ES-I3 (cell line): ENCODE measurements around the gene PLA2G4C.

Source experiments
- H3K36me3 ChIP-seq: 2 replicates; pipeline ENCODE4 v1.6.1; 2013; ENCODE audit warnings: mild to moderate bottlenecking, low read length, control low read depth, moderate library complexity; ENCODE audit not compliant: insufficient read depth
- H3K4me1 ChIP-seq: 2 replicates; pipeline ENCODE4 v1.6.1; 2013; ENCODE audit warnings: mild to moderate bottlenecking, control low read depth, low read length; ENCODE audit not compliant: insufficient read depth
- H3K9ac ChIP-seq: 2 replicates; pipeline ENCODE4 v1.6.1; 2013; ENCODE audit warnings: low read depth, mild to moderate bottlenecking, low read length, moderate library complexity
- H3K9me3 ChIP-seq: 2 replicates; pipeline ENCODE4 v1.6.1; 2013; ENCODE audit warnings: mild to moderate bottlenecking, low read length, moderate library complexity; ENCODE audit not compliant: control insufficient read depth, insufficient read depth

Gene PLA2G4C

GRCh38 chr19:48053856-48054255 lies 56.8 kb downstream of the PLA2G4C start:
- H3K9ac ChIP-seq = no peak overlapping the region
- H3K9me3 ChIP-seq = 0 out of 2 replicates have a peak, but pooled peaks cover 3% of the 10 kb centered on the region
- no peaks in the 10 kb centered on the region for H3K4me1 ChIP-seq
- H3K36me3 ChIP-seq = no peaks in the 10 kb centered on the region

- no peaks in the 10 kb centered on the region for H3K4me1 ChIP-seq
- 0 out of 2 replicates have a peak, but pooled peaks cover 3% of the 10 kb centered on the region for H3K9me3 ChIP-seq
- no peak overlapping the region for H3K9ac ChIP-seq
- H3K36me3 ChIP-seq = no peaks in the 10 kb centered on the region
Measured at GRCh38 chr19:48053076-48053475, 57.5 kb downstream of the PLA2G4C start.

- Histone ChIP-seq H3K36me3 (no peaks in the 10 kb centered on the region), H3K4me1 (no peaks in the 10 kb centered on the region), H3K9ac (no peak overlapping the region), H3K9me3 (0 out of 2 replicates have a peak, but pooled peaks cover 3% of the 10 kb centered on the region)
Measured at GRCh38 chr19:48051335-48052033, 59.1 kb downstream of the PLA2G4C start.

GRCh38 chr19:48044561-48044960 lies 66.1 kb downstream of the PLA2G4C start:
- no peaks in the 10 kb centered on the region for H3K9me3 ChIP-seq
- no peak overlapping the region for H3K9ac ChIP-seq
- H3K36me3 ChIP-seq = no peaks in the 10 kb centered on the region
- no peaks in the 10 kb centered on the region for H3K4me1 ChIP-seq

- H3K4me1 ChIP-seq = no peaks in the 10 kb centered on the region
- no peaks in the 10 kb centered on the region for H3K36me3 ChIP-seq
- no peaks in the 10 kb centered on the region for H3K9me3 ChIP-seq
- no peak within 1 kb of the TSS for H3K9ac ChIP-seq
Measured at GRCh38 chr19:48043675-48044258, 66.8 kb downstream of the PLA2G4C start, which contains the start of gene CABP5. TSS of gene CABP5 (minus strand) at chr19:48044079. CDS start at chr19:48043922, 157 bp downstream.

GRCh38 chr19:48041877-48042580 lies 68.6 kb downstream of the PLA2G4C start:
- Histone ChIP-seq H3K4me1 (no peaks in the 10 kb centered on the region), H3K9ac (no peak overlapping the region), H3K9me3 (no peaks in the 10 kb centered on the region; the same call in 1 of the 2 replicates), H3K36me3 (no peaks in the 10 kb centered on the region)

GRCh38 chr19:48036765-48037164 lies 73.9 kb downstream of the PLA2G4C start:
- no peaks in the 10 kb centered on the region for H3K36me3 ChIP-seq
- H3K4me1 ChIP-seq = no peaks in the 10 kb centered on the region
- no peaks in the 10 kb centered on the region; the same call in 1 of the 2 replicates for H3K9me3 ChIP-seq
- no peak overlapping the region for H3K9ac ChIP-seq

GRCh38 chr19:48033604-48034003 lies 77.0 kb downstream of the PLA2G4C start:
- Histone ChIP-seq H3K9me3 (no peaks in the 10 kb centered on the region; the same call in 1 of the 2 replicates), H3K9ac (no peak overlapping the region), H3K36me3 (no peaks in the 10 kb centered on the region), H3K4me1 (no peaks in the 10 kb centered on the region)

GRCh38 chr19:48030073-48030472 lies 80.5 kb downstream of the PLA2G4C start:
- H3K4me1 ChIP-seq = no peaks in the 10 kb centered on the region
- H3K9me3 ChIP-seq = no peaks in the 10 kb centered on the region
- H3K9ac ChIP-seq = no peak overlapping the region
- no peaks in the 10 kb centered on the region for H3K36me3 ChIP-seq

GRCh38 chr19:48029431-48029830 lies 81.2 kb downstream of the PLA2G4C start:
- Histone ChIP-seq H3K9ac (no peak overlapping the region), H3K36me3 (no peaks in the 10 kb centered on the region), H3K4me1 (no peaks in the 10 kb centered on the region), H3K9me3 (no peaks in the 10 kb centered on the region)

- Histone ChIP-seq H3K9me3 (no peaks in the 10 kb centered on the region), H3K9ac (no peak overlapping the region), H3K36me3 (no peaks in the 10 kb centered on the region), H3K4me1 (no peaks in the 10 kb centered on the region)
Measured at GRCh38 chr19:48025480-48025879, 85.1 kb downstream of the PLA2G4C start.

- no peaks in the 10 kb centered on the region for H3K36me3 ChIP-seq
- H3K4me1 ChIP-seq = no peaks in the 10 kb centered on the region
- no peaks in the 10 kb centered on the region for H3K9me3 ChIP-seq
- H3K9ac ChIP-seq = no peak overlapping the region
Measured at GRCh38 chr19:48023518-48023917, 87.1 kb downstream of the PLA2G4C start.

GRCh38 chr19:48023011-48023410 lies 87.6 kb downstream of the PLA2G4C start:
- Histone ChIP-seq H3K9ac (no peak overlapping the region), H3K9me3 (no peaks in the 10 kb centered on the region), H3K36me3 (no peaks in the 10 kb centered on the region), H3K4me1 (no peaks in the 10 kb centered on the region)

- Histone ChIP-seq H3K9me3 (no peaks in the 10 kb centered on the region), H3K36me3 (no peaks in the 10 kb centered on the region), H3K9ac (no peak overlapping the region), H3K4me1 (no peaks in the 10 kb centered on the region)
Measured at GRCh38 chr19:48020686-48021085, 89.9 kb downstream of the PLA2G4C start.
